ENCODE results near the gene ANKRD60.

The ANKRD60 gene

DNA sequence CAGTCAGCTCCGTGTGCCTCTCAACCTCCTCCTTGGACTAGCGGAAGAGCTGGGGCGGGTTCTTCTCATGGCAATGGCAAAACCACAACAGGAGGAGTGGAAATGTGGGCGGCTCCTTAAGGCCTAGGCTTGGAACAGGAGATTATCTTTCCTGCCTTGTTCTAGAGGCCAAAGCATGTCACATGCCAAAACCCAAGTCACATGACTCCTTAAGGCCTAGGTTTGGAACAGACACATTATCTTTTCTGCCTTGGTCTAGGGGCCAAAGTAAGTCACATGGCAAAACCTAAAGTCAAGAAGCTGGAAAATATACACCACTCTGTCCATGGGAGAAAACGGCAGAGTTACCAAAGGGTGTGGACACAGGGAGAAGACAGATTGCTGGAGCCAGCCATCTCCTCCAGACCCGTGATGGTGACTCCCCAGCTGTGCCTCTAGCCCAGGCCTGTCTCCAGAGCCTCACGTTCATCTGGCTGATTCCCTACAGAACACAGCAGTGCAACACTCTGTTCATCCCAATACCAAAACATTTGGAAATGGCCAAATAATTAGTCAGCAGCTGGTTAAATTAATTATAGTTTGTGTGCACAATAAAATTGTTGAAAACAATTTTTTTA lies 34.2 kb downstream of the ANKRD60 start:
- no peak for DNase-seq (ENCODE audit: low read depth in 2 of 2)

DNA sequence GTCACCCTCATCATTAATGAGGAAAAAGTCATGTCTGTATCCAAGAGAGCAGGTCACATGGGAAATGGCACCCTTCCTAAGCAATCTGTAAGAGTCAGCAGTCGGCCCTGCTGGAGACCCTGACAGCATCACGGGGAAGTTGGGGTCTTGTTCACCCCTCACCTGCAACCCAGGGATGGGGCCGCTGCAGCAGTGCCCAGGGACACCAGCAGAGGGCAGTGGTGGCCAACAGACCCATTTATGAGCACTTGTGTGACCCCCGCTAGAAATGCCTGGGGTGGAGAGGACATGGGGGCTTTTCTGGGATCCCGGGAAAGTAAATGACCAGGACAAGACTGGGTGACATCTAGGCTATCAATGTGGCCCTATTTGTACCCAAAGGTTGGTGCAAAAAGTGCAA lies 35.9 kb downstream of the ANKRD60 start:
- no peak for DNase-seq (ENCODE audit: low read depth in 2 of 2)

DNA sequence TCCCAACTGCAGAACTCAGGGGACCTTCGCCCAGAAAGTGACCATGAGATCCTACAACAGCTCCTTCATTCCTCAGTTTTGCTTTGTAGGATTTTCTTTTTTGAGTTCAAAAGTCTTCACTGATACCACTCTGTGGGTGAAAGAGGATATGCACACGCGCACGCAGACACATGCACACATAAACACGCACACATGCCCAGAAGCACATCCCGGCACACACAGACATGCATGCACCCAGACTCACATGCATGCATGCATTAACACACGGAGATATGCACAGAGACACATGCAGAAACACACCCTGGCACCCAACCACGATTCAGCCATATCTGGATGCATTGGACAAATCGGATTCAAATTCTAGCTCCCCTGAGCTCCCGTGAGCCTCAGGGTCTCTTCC lies 36.4 kb downstream of the ANKRD60 start:
- DNase-seq (ENCODE audit: low read depth in 2 of 2), result no peak

DNA sequence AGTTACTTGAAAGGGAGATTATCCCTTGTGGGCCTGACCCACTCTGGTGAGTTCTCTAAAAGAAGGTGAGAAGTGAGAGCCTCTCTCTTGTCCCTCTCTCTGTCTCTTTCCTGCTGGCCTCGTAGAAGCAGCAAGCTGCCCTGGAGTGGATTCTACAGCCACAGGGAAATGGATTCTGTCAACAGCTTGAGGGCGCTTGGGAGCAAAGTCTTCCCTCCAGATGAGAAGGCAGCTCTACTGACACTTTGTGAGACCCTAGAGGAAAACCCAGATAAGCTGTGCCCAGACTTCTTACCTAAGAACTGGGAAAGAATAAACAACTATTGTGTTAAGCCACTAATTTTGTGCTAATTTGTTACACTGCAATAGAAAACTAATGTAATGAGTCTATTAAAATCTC lies 39.9 kb downstream of the ANKRD60 start:
- no peak for DNase-seq (ENCODE audit: low read depth in 2 of 2)

DNA sequence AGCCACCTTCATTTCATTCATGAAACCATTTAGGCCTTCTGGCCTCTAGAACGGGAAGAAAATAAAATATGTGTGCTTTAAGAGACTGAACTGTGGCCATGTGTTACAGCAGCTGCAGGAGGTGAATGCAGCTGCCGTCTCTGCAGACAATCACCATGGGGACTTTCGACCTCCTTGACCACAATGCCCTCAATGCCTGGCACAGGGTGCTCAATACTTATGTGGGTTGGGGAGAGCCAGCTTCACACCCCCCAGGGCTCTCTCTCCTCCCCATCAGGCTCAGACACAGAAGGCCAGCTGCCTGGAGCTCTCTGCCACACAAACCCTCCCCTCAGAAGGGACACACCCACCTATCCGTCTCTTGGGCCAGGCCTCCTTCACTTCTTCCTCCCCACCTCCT lies 43.5 kb downstream of the ANKRD60 start:
- DNase-seq (ENCODE audit: low read depth in 2 of 2), result no peak

DNA sequence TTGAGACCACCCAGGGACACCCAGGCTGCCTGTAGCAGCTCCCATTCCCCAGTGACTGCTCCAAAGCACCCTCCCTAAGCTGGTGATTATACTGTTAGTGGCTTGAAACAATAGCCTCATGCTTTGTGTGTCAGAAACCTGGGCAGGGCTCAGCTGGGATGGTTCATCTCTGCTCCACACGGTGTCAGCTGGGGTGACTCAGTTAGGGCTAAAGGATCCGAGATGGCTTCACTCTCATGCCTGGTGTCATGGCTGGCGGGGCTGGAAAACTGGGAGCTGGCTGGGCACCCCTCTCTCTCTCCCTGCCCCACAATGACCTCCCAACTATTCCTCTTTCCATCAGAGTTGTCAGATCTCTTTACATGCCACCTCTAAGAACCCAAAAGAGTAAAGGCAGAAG lies 44.4 kb downstream of the ANKRD60 start:
- no peak for DNase-seq (ENCODE audit: low read depth in 2 of 2)

DNA sequence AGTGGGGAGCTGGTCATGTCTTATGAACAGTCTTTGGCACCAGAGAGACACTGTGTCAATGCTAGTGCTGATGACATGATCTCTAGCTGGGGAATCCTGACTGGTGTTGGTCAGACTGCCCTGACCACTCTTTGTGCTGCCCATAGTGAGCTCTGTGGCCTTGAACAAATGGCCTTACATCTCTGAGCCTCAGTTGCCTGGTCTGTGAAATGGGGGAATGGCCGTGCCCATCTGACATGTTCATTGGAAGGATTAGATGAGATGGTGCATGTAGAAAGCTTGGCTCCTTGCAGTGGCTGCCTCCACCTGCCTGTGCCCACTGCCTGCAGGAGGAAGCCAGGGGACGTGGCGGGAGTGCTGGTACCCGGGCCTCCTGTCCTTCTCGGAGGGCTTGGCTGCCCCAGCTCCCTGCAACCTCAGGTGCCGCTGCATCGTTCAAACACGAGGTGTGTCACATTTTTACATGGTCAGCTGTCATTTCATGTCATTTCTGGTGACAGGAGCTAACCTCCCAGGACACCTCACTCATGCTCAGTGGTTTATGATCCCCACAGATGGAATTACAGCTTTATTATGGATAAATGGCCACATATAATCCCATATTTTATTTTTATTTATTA lies 45.8 kb downstream of the ANKRD60 start:
- no peak for DNase-seq (ENCODE audit: low read depth in 2 of 2)

DNA sequence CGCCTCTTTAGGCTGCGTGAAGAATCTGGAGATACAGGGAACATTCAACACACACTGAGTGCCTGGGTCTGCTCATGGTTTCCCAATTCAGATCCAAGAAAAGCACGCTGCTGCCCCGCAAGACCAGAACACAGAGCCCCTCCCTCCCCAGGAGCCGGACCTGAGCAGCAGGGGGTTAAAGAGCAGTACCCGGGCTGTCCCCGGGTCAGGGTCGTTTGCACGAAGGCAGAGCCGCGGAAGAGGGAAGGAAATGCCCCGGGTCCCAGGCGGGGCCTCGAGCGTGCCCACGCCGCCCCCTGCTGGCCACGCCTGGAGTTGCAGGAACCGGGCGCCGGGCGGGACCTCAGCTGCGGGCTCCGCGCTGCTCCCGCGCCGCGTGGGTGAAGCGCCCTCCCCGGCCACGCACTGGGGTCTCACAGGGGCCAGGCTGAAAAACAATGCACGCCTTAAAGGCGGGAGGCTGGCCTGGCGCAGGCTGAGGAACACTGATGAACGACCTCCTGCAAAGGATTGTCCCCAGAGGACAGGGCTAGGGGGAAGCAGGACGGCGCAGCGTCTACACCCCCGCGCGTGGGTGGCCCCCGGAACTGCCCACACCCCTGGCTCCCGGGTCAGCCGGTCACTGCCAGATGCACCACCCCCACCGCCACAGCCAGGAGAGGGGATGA lies 48.9 kb downstream of the ANKRD60 start:
- DNase-seq (ENCODE audit: low read depth in 2 of 2), result peak; percentile 13 to 25

DNA sequence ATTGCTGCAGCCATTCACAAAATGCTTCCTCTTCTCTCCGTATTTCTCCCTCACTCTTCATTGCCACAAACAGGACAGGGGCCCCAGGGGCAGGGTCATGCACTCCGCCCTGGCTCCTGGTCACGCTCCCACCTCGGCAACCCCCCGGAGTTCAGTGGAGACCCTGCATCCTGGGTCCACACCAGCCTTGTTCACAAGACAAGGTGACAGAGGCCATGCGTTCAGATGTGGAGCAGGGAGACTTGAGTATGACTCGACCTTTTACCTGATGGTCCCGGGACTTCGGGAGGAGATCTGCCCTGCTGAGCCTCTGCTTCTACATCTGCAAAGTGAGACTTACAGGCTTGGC lies 49.4 kb downstream of the ANKRD60 start:
- no peak for DNase-seq (ENCODE audit: low read depth in 2 of 2)

DNA sequence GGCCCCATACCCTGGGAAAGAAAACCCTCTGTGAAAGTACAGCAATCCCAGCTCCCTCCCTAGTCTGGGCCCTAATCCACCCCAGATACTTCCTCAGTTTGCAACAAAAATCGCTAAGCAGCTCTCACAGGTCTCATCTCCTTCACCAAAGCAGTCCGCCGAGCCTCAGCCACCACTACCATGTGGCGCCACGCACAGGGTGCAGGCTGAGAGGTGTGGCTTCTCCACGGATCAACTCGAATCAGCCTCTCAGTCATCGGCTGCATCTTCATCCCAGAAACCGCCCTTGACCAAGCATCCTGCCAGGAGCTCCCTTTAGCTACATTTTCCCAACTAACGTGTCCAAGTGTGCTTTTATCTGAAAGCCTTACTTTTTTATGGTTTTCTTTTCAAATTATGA lies 50.7 kb downstream of the ANKRD60 start:
- no peak for DNase-seq (ENCODE audit: low read depth in 2 of 2)

DNA sequence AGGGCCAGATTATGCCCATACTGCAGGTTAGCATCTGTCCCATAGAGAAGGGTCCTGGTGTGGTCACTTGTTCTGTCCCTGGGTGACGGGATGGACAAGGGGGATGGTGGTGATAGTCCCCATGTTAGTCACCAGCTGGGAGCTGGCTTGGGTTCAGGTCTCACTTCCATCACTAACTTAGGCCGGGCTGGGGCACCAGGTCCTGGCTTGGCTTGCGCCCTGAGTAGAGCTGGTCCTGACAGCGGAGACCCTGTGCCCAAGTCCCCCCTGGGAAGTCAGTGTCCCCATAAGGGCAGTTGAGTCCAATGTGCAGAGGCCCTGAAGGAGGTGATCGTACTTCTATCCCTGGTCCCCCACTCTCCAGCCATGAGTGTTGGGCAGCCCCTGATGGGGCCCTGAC lies 52.6 kb downstream of the ANKRD60 start:
- no peak for DNase-seq (ENCODE audit: low read depth in 2 of 2)

DNA sequence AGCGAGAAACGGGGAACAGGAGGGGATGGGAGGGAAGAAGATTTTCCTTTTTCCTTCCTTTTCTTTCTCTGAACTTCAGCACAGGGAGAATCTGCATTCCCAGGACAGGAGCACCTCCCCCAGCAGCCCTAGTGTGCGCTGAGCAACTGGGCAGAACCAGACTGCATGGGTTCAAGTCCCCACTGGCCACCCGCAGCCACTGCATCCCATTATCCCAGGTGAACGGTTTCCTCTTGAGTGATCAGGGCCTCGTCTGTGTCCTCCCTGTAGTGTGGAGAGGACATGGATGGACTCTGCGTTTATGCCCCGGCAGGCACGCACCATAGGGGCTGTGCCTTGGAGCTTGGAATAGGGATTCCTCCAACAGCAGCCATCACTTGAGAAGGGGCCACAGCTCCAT lies 53.0 kb downstream of the ANKRD60 start:
- no peak for DNase-seq (ENCODE audit: low read depth in 2 of 2)

DNA sequence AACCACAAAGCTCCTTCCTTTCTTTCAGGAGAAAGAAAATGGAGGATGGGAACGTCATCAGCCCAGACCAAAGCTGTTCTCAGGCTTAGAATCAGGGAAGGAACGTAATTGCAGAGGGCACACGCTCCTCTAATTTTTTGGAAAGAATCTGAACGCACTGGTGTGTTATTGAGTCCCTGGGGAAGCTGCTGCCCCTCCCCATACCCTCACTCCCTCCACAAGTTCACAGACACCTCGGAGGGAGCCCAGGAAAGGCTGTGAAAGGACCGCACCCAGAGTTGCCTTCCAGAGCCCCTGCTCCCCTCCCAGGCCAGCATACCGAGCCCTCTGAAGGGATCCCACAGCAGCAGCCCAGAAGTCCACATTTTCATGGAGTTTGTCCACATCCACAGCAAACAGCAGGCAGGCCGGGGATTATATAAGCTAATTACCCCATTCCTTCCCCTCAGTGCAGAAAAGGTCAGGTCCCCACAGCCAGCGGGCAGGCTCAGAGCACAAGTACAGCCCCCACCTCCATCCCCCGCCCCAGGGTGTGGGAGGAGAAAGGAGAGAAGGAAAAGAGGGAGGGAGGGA lies 53.7 kb downstream of the ANKRD60 start:
- no peak for DNase-seq (ENCODE audit: low read depth in 2 of 2)

DNA sequence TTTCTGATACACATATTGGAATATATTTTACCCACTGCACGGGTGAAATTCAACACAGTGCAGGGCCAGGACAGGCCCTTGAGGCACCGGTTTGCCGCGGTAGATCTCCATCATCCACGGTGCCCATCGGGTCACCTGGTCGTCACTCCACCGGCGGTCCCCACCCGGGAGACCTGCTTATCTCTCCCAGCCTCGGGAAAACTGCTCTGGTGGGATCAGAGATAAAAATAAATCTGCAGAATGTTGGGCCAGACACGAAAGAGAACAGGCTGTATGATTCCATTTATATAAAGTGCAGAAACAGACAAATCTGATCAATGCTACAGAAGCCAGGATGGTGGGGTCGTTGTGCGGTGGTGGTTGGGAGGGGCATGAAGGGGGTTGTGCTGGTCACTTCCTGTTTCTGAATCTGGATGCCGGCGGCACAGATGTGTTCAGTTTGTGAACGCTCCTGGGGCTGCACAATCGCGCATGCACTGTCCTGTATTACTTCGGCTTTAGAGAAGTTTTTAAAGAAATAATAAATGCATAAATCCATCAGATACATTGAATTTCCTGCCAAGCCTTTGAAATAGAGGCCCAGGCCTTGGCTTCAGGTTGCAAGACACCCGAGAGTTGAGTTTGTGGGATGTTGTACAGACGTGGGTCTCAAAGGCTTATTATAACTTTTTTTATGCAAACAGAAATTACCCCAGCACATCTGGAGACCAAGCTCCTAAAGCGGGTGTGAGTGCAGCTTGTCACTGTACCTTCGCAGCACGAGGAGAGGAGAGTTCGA lies 54.3 kb downstream of the ANKRD60 start:
- no peak for DNase-seq (ENCODE audit: low read depth in 2 of 2)

DNA sequence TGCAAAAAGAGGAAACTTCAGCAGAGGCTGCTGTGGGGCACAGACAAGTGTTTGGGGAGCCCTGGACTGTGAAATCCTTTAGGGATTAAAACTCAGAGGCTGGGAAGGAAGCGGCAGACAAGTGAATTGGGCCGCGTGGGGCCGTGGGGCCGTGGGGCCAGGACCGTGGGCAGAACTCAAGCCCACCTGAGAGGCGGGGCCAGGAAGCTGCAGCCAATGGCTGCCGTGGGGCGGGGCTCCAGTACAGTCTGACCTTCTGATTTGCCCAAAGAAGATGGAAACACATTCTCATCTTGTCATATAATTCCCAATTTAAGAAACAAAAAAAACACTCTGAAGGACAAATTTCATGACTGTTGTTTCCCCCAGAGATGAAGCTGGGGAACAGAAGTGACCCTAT lies 55.4 kb downstream of the ANKRD60 start:
- no peak for DNase-seq (ENCODE audit: low read depth in 2 of 2)

DNA sequence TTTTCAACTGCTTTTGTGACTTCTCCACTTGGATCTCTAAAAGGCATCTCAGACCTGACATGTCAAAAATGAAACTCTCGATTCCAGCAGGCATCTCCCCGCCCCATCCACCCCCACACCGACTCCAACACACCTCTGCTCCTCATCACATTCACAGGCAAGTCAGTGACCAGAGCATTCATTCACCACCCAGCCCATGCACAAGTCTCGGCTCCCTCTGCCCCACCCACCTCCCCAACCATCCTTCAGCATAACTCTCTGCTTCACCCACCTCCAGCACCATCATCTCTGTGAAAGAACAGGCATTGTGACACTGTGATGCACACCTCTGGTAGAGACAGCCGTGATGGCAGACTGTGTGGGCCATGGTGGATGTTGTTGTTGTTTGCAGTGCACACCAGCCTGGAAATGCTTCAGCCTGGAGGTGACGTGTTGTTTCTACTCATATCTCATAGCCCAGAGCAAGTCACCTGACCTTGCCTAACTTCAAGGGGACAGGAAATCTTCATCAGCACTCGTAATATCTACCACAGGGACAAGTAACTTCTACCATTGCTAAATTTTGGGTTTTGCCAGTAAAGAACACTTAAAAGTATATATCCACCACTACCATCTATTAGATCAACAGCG lies 56.5 kb downstream of the ANKRD60 start:
- DNase-seq (ENCODE audit: low read depth in 2 of 2), result no peak

DNA sequence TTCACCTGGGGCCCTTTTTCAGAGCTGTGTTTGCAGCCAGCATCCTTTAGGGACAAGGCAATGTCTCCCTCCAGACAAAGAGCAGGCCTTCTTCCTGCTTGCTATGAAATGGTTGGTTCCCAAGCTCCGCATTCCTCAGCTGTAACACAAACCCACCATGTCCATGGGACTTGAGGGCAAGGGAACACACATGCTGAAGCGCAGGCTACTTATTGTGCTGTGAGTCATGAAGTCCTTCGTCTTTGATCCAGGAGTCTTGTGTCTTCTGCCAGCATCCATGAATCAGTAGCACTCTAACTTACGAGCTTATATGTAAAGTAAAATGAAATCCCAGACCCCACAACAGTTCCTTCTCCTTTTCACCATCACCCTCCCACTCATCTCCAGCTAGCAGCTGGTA lies 59.0 kb downstream of the ANKRD60 start:
- DNase-seq (ENCODE audit: low read depth in 2 of 2), result no peak

DNA sequence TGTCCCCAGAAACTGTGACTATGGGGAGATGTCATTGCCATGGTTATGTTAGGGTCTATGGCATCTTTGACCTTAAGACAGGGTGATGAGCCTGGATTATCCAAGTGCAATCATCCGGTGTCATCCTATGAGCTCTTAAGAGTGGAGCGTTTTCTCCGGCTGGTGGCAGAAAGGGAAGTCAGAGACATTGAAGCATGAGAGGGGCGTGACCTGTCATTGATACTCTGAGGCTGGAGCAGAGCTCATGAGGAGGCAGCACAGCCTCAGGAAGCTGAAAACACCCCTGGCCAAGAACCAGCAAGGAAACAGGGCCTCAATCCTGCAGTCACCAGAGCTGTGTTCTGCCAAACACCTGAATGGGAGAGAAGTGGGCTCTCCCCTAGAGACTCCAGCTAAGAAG lies 59.6 kb downstream of the ANKRD60 start:
- no peak for DNase-seq (ENCODE audit: low read depth in 2 of 2)

DNA sequence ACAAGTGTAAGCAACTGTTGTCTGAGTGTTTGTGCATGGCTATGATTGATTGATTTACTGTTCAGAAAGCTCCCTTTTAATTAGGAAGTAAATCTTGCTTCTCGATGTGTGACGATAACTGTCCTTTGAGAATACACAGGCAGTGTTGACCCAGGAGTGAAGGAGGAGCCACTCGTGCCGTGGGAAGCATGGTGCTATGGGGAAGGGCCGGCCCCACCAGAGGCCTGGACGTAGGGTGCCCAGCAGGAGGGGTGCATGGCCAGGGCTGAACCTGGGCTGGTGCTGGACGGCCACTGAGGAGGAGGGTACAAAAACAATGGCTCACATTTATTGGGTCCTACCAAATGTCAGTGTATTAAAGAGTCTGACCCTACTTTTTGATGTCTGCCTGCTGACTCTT lies 60.7 kb downstream of the ANKRD60 start:
- no peak for DNase-seq (ENCODE audit: low read depth in 2 of 2)
